ENCODE results near the gene CIITA. TPM values are rescaled to one million over a fixed set of nuclear protein-coding genes. Genes with fewer than 3 reads are reported as not detected.

The CIITA gene
- total and polyA plus RNA-seq, 8 donors, result under 0.01 to 67.1 (median 12.8) TPM

DNA sequence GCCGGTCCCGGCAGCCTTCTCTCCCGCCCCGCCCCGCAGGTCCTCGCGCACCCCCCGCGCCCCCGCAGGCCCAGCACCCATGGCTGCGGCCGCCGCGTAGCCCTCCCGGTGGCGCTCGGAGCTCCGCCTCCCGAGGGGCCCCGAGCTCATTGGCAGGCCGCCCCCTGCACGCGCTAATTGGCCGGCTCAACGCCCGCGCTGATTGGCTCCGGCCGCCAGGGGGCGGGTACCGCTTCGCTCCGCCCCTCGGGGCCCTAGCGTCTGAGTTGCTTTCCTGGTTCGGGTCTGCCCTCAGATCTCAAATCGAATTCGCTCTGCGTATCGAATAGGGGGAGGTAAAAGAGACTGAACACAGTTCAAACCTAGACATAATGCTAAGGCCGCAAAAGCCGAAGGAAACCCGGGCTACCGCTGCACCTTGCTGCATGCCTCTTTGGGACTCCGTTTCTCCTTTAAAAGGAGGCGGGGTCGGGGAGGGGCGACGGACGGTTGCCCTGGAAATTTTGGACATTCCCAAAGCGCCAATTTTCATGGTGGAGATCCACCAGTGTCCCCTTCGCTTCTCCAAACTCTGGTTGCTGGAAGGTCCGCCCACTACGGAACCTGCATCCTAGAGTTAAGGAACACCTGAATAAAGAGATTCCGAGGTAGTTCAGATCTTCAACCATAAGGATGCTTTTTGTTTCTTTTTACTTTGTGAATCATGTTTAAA is 65.5 kb downstream of the CIITA start, which contains the start of gene DEXI:
Gene DEXI, minus strand, starts transcription at position 117 of the 712 bp plus-strand sequence. CDS start 463 bp downstream, outside the sequence.
- TF ChIP-seq, protein P1, sequence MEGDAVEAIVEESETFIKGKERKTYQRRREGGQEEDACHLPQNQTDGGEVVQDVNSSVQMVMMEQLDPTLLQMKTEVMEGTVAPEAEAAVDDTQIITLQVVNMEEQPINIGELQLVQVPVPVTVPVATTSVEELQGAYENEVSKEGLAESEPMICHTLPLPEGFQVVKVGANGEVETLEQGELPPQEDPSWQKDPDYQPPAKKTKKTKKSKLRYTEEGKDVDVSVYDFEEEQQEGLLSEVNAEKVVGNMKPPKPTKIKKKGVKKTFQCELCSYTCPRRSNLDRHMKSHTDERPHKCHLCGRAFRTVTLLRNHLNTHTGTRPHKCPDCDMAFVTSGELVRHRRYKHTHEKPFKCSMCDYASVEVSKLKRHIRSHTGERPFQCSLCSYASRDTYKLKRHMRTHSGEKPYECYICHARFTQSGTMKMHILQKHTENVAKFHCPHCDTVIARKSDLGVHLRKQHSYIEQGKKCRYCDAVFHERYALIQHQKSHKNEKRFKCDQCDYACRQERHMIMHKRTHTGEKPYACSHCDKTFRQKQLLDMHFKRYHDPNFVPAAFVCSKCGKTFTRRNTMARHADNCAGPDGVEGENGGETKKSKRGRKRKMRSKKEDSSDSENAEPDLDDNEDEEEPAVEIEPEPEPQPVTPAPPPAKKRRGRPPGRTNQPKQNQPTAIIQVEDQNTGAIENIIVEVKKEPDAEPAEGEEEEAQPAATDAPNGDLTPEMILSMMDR (IDR thresholded peaks at IDR 0.05), result peak in 4 of 7 experiments; percentile 34 to 62 (median 40)
- TF ChIP-seq EP300 (IDR thresholded peaks at IDR 0.05) (no peak), POLR2AphosphoS5 (IDR thresholded peaks at IDR 0.05) (peak; percentile 86 to 94 (median 91)), POLR2A (IDR thresholded peaks at IDR 0.05) (no peak)
- Histone ChIP-seq H3K9me3 (no peaks in the 10 kb centered on the region), H3K4me1 (peaks cover 77 to 86% (median 82%) of the 10 kb centered on the region in 4 donors), H3K36me3 (no peaks in the 10 kb centered on the region), H3K27ac (peak within 1 kb of the TSS; percentile 59 to 92 (median 85)), H3K27me3 (no peaks in the 10 kb centered on the region), H3K4me3 (peak within 1 kb of the TSS; percentile 83 to 95 (median 88))
- DNase-seq, result peak; percentile 96 to 98
- 4 to 9% (median 6%) methylated on average over 26 to 55 of the region's 55 CpGs for WGBS, 5 donors
- intact Hi-C loops (cut with DNase I; ENCODE audit: low total_unique reads), result no loop called here

DNA sequence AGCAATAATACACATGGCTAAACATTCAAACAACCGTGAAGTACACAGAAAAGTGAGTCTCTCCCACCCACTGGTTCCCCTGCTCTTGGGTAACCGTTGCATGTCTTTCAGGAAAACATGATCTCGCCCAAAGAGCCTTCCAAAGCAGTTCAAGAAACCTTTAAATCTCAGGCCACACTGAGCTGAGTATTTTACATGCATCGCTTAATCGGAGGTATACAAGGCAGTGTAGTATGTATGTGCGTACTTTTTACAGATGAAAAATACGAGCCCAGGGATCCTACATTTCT is 66.0 kb downstream of the CIITA start:
- WGBS, 5 donors, result 78 to 84% (median 82%) methylated on average over 7 of the region's 7 CpGs
- Histone ChIP-seq H3K4me3 (peak overlapping the region; percentile 83 to 95 (median 88)), H3K9me3 (no peaks in the 10 kb centered on the region), H3K27ac (peak overlapping the region in 4 of 5 donors; percentile 84 to 92 (median 88)), H3K36me3 (no peaks in the 10 kb centered on the region), H3K27me3 (no peaks in the 10 kb centered on the region), H3K4me1 (peaks cover 72 to 82% (median 77%) of the 10 kb centered on the region in 4 donors)
- TF ChIP-seq POLR2AphosphoS5 (IDR thresholded peaks at IDR 0.05), result no peak
- TF ChIP-seq POLR2A (IDR thresholded peaks at IDR 0.05), result no peak
- TF ChIP-seq EP300 (IDR thresholded peaks at IDR 0.05), result no peak
- intact Hi-C loops (cut with DNase I; ENCODE audit: low total_unique reads), result no loop called here
- no peak for DNase-seq

DNA sequence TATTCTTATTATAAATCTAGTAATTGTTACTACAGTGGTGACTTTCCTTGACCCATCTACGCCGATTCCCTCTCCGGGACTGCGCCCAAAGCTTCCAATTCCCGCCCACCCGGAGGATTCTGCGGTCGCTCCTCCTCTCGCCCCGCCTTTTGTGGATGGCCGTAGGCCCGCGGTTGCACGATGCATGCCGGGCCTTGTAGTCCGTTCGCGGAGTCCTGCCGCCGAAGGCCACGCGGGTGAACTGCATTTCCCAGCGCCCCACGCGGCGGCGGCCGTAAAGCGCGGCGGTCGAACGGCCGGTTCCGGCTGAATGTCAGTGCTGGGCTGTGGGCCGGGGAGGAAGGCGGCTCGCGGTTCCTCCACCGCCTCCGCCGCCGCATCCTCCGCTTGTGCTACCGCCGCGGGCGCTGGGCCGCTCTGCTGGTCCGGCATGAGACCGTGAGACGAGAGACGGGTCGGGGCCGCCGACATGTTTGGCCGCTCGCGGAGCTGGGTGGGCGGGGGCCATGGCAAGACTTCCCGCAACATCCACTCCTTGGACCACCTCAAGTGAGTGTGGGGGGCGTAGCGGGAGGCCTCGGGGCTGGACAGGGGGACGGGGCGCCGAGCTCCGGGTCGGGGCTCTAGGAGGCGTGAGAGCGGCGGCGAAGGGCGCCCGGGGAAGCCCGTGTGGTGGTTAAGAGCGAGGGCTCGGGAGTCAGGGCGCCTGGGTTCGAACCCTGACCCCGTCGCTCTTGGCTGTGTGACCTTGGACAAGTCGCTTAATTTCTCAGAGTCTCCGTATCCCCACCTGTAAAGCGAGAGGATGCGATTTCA is 67.5 kb downstream of the CIITA start, which contains the start of gene CLEC16A:
Gene CLEC16A, plus strand, starts transcription at position 316 of the 816 bp plus-strand sequence. Its CDS starts 154 bp downstream, at position 470.
- H3K4me1 ChIP-seq, result peaks cover 57 to 77% (median 66%) of the 10 kb centered on the region in 4 donors
- H3K27me3 ChIP-seq, result no peaks in the 10 kb centered on the region
- DNase-seq, result peak; percentile 98 to 99
- peak within 1 kb of the TSS; percentile 65 to 99 (median 98) for H3K4me3 ChIP-seq
- H3K9me3 ChIP-seq, result no peaks in the 10 kb centered on the region
- 0 to 1% (median 0%) methylated on average over 19 to 86 of the region's 86 CpGs for WGBS, 5 donors
- intact Hi-C loops (cut with DNase I; ENCODE audit: low total_unique reads), result no loop called here
- H3K27ac ChIP-seq, result peak within 1 kb of the TSS; percentile 84 to 92 (median 85)
- no peaks in the 10 kb centered on the region for H3K36me3 ChIP-seq
- no peak for TF ChIP-seq EP300 (IDR thresholded peaks at IDR 0.05)
- peak; percentile 78 to 95 (median 84) for TF ChIP-seq POLR2AphosphoS5 (IDR thresholded peaks at IDR 0.05)
- TF ChIP-seq POLR2A (IDR thresholded peaks at IDR 0.05), result peak in 1 of 4 donors; percentile 35
- TF ChIP-seq, protein P1 (IDR thresholded peaks at IDR 0.05), result peak in 3 of 7 experiments; percentile 38 to 52 (median 43)

DNA sequence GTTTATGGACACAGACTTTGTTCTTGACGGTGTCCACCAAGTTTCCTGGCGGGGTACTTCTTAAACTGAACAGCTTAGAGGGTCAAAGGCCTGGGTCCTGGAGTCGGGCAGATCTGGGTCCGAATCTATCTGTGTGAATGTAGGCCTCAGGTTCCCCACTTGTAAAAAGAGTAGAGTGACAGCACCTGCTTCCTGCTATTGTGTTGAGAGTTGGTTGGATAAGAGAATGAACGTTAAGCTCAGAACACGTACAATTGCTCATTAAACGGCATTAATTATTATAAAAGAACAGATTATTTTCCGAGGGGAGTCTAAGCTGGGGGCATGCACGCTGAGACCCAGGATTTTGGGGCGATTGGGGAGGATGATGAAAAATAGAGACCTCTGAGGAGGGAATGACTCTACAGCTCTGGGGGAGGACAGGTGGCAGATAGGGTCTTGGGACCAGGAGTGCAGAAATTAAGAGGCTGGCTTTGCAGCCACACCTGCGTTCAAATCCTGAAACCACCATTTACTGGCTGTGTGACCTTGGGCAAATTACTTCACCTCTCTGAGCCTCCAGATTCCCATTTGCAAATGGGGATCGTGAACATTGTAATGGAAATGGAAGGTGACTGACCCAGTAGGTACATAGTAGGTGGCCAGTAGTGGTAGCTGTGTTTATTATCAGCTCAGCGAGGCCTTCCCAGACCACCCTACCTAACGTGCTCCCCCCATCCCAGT is 68.2 kb downstream of the CIITA start:
- Histone ChIP-seq H3K36me3 (no peaks in the 10 kb centered on the region), H3K4me1 (peaks cover 50 to 77% (median 62%) of the 10 kb centered on the region in 4 donors), H3K27me3 (no peaks in the 10 kb centered on the region), H3K27ac (peak overlapping the region in 4 of 5 donors; percentile 84 to 92 (median 88)), H3K4me3 (peak overlapping the region; percentile 65 to 99 (median 98)), H3K9me3 (no peaks in the 10 kb centered on the region)
- intact Hi-C loops (cut with DNase I; ENCODE audit: low total_unique reads), result no loop called here
- TF ChIP-seq EP300 (IDR thresholded peaks at IDR 0.05), result no peak
- TF ChIP-seq, protein P1 (IDR thresholded peaks at IDR 0.05), result no peak
- TF ChIP-seq POLR2AphosphoS5 (IDR thresholded peaks at IDR 0.05), result no peak
- TF ChIP-seq POLR2A (IDR thresholded peaks at IDR 0.05), result no peak
- DNase-seq, result no peak
- WGBS, 5 donors, result 27 to 33% (median 30%) methylated on average over 14 of the region's 14 CpGs

All from stomach (tissue), 9 donors.